C1 segment of cervical spinal cord (tissue), 14 donors: Measurements from ENCODE around the gene AMN.

Experiments
- DNase-seq, 14 donors: peaks; one replicate each; lab custom pipeline; 2025; lab: John Stamatoyannopoulos, UW

AMN gene

GRCh38 chr14:102943454-102943853 is 21.0 kb downstream of the AMN start:
- no peak for DNase-seq

- DNase-seq = no peak
These were observed 21.5 kb downstream of the AMN start for GRCh38 chr14:102943979-102944378.

- DNase-seq = no peak
These were observed 22.2 kb downstream of the AMN start for GRCh38 chr14:102944448-102945330.

DNA sequence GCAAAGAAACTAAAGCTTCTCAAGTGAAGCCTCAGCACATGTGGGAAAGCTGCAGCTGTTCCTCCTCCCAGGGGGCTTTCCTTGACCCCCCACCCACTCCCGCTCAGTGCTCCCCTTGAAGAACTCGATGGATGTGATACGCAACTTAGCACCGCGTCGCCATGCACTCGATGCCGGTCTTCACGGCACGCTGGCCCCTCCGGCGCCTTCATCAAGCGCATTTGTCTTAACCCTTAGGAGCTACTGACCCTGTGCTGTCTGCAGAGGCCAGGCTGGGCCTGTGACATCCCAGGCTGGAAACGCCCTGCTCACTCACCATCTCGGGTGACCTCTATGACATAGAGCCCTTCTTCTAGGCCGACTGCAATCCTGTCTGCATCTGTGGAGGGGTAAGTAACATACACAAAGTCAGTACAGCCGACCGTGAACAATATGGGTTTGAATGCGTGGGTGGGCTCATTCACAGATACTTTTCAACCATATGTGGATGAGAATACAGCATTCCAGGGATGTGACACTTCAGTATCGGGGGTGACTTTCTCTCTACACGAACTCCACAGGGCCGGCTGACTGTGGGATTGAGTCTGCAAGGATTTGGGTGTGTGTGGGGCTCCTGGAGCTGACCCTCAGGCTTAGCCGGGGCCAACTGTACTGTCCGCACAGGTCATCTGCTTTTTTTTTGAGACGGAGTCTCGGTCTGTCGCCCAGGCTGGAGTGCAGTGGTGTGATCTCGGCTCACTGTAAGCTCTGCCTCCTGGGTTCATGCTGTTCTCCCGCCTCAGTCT is 23.1 kb downstream of the AMN start:
- DNase-seq = no peak

DNA sequence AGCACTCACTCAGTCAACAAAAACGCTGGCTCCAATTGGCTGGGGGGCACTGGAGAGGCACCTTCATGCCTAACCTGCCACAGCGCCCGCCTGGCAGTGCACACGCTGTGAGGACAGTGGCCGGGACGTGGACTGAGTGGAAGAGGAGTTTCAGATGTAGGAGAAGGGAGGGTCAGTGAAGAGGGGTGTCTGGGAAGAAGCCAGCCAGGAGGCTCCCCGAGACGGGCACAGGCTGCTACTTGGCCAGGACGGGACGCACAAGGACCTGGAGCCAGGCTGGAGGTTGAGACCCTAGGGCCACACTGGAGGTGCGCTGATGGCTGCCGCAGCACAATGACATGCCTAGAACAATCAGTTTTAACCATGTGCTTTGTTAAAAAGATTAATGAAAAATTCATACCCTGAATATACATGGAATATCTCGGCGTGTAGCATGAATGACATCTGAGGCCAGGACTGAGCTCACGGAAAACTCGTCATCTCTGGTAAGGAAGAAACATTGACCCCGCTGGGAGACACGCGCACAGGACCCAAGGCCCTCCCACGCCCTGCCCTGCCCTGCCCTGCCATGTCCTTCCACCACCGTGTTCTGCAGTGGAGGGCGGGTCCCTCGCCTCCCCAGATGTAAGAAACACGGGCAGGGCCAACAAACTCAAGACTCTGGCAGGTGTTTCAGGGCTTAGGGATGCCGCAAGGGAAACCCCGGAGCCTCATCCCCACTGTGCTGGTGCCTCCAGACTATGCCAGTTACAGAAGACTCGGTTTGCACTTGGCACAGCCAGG is 25.0 kb downstream of the AMN start:
- DNase-seq = no peak

GRCh38 chr14:102948698-102949061 is 26.2 kb downstream of the AMN start:
- DNase-seq = no peak

- peak in 2 of 14 donors; percentile 12 to 42 for DNase-seq
These were observed 26.8 kb downstream of the AMN start for GRCh38 chr14:102949062-102949800.

GRCh38 chr14:102949801-102950451 is 27.5 kb downstream of the AMN start:
- peak in 12 of 14 donors; percentile 26 to 83 (median 46) for DNase-seq

GRCh38 chr14:102951034-102951433 is 28.6 kb downstream of the AMN start:
- DNase-seq = peak in 11 of 14 donors; percentile 39 to 83 (median 70)

DNA sequence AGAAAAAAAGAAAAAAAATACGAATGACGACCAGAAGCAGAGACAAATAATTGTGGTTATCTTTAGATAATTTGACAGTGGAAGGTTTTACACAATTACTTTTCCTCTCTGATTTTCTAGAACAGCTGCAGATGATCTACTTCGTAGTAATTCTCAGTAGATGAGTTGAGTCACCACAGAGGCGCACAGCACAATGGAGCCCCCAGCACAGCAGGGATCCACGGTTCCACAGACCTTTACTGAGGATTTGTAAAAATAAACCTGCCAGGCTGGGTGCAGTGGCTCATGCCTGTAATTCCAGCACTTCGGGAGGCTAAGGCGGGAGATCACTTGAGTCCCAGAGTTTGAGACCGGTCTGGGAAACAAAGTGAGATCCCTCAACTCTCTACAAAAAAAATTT is 29.3 kb downstream of the AMN start:
- no peak for DNase-seq

GRCh38 chr14:102952276-102952675 is 29.8 kb downstream of the AMN start:
- no peak for DNase-seq

GRCh38 chr14:102953100-102953499 is 30.6 kb downstream of the AMN start:
- DNase-seq = no peak

DNA sequence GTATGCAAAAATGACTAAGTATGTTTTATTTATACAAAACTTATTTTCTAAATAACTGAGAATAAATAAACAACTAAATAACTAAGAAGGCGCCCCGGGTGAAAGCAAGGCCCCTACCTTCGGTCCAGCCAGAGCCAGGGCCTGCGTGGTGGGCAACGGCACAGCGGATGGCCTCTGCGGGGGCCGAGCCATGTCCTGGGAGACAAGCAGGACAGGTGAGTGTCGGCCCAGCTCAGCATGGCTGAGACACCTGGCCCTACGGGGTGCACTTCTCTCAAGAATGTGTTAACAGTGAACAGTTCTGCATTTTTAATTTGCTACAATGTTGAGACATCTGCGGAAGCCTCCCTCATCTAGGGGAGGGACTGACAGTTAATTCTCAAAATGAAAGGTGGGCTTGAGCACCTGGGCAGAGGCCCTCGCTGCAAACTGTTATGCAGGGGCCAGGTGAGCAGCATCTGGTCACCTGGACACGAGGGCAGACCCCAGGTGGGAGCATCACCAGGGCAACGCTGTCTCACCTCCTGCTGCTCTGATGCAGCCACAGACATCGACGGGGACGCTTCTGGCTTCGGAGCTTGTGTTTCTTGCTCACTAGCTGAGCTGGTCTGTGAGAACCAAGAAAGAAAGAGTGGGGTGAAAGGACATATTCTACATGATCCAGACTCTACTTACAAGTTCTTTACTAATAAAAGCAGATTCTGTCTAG is 31.8 kb downstream of the AMN start:
- no peak for DNase-seq

GRCh38 chr14:102955636-102956408 is 33.4 kb downstream of the AMN start:
- no peak for DNase-seq

- DNase-seq = no peak
These were observed 34.8 kb downstream of the AMN start for GRCh38 chr14:102957222-102957621.

DNA sequence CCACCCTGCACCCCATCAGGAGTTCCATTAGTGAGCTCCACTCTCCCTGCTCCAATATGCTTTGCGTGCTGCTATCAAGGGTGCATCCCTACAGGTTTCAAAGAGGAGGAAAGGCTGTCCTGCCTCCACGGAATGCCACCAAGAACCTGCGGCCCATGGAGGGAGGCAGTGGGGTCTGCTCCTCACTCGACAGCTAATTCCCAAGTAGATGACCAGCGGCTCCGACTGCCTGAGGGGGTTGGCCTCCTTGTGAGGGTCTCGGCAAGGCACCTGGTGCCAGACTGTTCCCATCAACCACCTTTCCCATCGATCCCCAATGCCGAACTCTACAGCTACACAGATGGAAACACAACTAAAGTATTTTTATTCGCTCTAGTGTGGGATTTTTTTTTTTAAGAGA is 36.0 kb downstream of the AMN start:
- no peak for DNase-seq

GRCh38 chr14:102962111-102962627 is 39.7 kb downstream of the AMN start:
- DNase-seq = no peak

GRCh38 chr14:102964152-102964730 is 41.8 kb downstream of the AMN start:
- no peak for DNase-seq

GRCh38 chr14:102965282-102965681 is 42.8 kb downstream of the AMN start:
- no peak for DNase-seq
